ENCODE measurements around the gene VCL. TPM values are rescaled to one million over a fixed set of nuclear protein-coding genes. Genes with fewer than 3 reads are reported as not detected.

The VCL gene
- total RNA-seq, 2 experiments from 2014 or later: 18.5 to 19.7 TPM

DNA sequence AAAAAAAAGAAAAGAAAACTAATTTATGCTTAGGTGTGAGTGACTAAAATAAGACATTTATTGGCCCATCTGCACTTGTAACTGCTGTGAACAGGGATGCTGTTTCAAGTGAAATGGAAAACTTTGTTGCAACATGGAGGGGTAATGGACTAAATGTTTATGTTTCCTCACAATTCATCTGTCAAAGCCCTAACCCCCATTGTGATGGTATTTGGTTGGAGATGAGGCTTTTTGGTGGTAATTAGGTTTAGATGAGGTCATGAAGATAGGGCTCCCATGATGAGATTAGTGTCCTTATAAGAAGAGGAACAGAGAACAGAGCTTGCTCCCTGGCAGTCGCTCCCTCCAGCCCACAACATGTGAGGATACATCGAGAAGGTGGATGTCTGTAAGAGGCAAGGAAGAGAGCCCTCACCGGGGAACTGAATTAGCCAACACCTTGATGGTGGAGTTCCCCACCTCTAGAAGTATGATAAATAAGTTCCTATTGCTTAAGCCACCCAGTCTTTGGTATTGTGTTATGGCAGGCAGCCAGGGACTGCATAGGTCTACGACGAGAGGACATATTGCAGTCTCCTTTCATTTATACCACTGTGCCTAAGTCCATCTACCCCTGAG, 28.6 kb upstream of the VCL start:
- peaks cover 14% of the 10 kb centered on the region for H3K4me1 Mint-ChIP-seq (ENCODE audit: low read depth)
- no peak overlapping the region for H3K4me3 Mint-ChIP-seq
- no peak overlapping the region for H3K27ac Mint-ChIP-seq
- peaks cover 10% of the 10 kb centered on the region for H3K4me1 ChIP-seq (ENCODE audit: insufficient read depth, low read length)
- H3K27me3 ChIP-seq (ENCODE audit: control insufficient read depth in 1 of 2, insufficient read depth in 2 of 2, low read length in 2 of 2): no peaks in the 10 kb centered on the region
- CTCF ChIA-PET: interaction anchor here (0.7 kb wide), 1 partner anchor 136 kb away, joined by 3 read pairs; no protein-coding TSS in a partner anchor
- no peaks in the 10 kb centered on the region for H3K36me3 Mint-ChIP-seq (ENCODE audit: low read depth)
- no peak overlapping the region for H3K4me3 ChIP-seq (ENCODE audit: low read length)
- peak in 2 of 14 experiments; percentile 20 to 28 for DNase-seq
- no peaks in the 10 kb centered on the region for H3K9me3 ChIP-seq (ENCODE audit: control insufficient read depth in 1 of 2, insufficient read depth in 1 of 2, low read length in 2 of 2)
- H3K36me3 ChIP-seq (ENCODE audit: insufficient read depth, low read length): no peaks in the 10 kb centered on the region
- TF ChIP-seq, protein P1, sequence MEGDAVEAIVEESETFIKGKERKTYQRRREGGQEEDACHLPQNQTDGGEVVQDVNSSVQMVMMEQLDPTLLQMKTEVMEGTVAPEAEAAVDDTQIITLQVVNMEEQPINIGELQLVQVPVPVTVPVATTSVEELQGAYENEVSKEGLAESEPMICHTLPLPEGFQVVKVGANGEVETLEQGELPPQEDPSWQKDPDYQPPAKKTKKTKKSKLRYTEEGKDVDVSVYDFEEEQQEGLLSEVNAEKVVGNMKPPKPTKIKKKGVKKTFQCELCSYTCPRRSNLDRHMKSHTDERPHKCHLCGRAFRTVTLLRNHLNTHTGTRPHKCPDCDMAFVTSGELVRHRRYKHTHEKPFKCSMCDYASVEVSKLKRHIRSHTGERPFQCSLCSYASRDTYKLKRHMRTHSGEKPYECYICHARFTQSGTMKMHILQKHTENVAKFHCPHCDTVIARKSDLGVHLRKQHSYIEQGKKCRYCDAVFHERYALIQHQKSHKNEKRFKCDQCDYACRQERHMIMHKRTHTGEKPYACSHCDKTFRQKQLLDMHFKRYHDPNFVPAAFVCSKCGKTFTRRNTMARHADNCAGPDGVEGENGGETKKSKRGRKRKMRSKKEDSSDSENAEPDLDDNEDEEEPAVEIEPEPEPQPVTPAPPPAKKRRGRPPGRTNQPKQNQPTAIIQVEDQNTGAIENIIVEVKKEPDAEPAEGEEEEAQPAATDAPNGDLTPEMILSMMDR (IDR thresholded peaks at IDR 0.05): no peak
- H3K9me3 Mint-ChIP-seq: no peaks in the 10 kb centered on the region
- no peak for ATAC-seq (ENCODE audit: poor library complexity)
- intact Hi-C loops (cut with DNase I, micrococcal nuclease): loop anchor here in 1 of 2 experiments (1.0 kb wide), 1 partner anchor 15 kb away; no protein-coding TSS in a partner anchor
- POLR2A ChIA-PET: no interaction called here
- no peaks in the 10 kb centered on the region for H3K27me3 Mint-ChIP-seq
- no peak overlapping the region for H3K27ac ChIP-seq (ENCODE audit: low read depth in 1 of 2, low read length in 2 of 2)

DNA sequence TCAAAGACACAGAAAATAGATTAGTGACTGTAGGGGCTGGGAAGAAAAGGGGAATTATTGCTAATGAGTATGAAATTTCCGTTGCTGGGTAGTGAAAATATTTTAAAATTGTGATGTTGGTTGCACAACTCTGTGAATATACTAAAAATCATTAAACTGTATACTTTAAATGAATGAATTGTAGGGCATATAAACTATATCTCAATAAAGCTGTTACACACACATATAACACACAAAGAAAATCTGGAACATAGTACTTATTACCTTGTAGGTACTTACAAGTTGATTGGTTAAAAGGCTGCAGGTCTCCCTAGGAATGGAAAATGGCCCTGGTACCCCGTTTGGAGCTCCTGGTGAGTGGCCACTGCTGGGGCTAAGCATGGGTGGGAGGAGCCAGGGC, 27.1 kb upstream of the VCL start:
- CTCF ChIA-PET: interaction anchor here (1.4 kb wide), 1 partner anchor 30 kb away, joined by 4 read pairs; no protein-coding TSS in a partner anchor
- POLR2A ChIA-PET: interaction anchor here (1.5 kb wide), 1 partner anchor 21 kb away, joined by 3 read pairs; no protein-coding TSS in a partner anchor
- Mint-ChIP-seq H3K36me3 (ENCODE audit: low read depth) (no peaks in the 10 kb centered on the region), H3K9me3 (no peaks in the 10 kb centered on the region), H3K4me3 (no peak overlapping the region), H3K27ac (no peak overlapping the region), H3K4me1 (ENCODE audit: low read depth) (peaks cover 19% of the 10 kb centered on the region), H3K27me3 (no peaks in the 10 kb centered on the region)
- intact Hi-C loops (cut with DNase I, micrococcal nuclease): no loop called here
- ATAC-seq (ENCODE audit: poor library complexity) (no peak), DNase-seq (no peak)
- Histone ChIP-seq H3K9me3 (ENCODE audit: control insufficient read depth in 1 of 2, insufficient read depth in 1 of 2, low read length in 2 of 2) (peaks cover 0 to 4% of the 10 kb centered on the region in 2 experiments), H3K36me3 (ENCODE audit: insufficient read depth, low read length) (no peaks in the 10 kb centered on the region), H3K4me3 (ENCODE audit: low read length) (no peak overlapping the region), H3K4me1 (ENCODE audit: insufficient read depth, low read length) (peaks cover 16% of the 10 kb centered on the region), H3K27ac (ENCODE audit: low read depth in 1 of 2, low read length in 2 of 2) (no peak overlapping the region), H3K27me3 (ENCODE audit: control insufficient read depth in 1 of 2, insufficient read depth in 2 of 2, low read length in 2 of 2) (no peaks in the 10 kb centered on the region)
- TF ChIP-seq, protein P1 (IDR thresholded peaks at IDR 0.05): no peak

DNA sequence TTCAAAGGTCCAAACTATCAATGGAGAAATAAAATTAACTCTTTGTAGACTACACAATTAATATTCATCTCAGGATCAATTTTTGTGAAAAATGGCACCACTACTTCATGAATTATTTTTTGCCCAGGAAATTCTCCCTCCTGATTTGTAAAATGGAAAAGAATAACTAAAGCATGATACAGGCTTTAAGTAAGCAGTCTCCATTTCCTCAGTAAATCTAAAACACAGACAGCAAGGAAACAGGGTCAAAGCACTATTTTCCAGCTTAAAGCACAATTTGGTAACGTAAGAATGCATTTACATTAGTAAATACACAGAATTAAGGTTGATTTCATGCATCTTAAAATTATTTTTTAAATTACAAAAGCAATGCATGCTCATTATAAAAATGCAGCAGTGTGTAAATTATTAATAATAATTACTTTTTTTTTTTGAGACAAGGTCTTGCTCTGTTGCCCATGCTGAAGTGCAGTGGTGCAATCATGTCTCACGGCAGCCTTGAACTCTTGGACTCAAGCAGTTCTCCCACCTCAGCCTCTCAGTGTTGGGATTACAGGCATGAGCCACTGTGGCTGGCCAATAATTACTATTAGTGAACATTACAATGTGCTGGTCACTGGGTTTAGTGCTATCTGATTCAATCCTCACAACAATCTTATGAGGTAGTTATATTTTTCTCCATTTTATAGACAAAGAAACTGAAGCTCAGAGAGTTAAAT, 26.1 kb upstream of the VCL start:
- TF ChIP-seq, protein P1 (IDR thresholded peaks at IDR 0.05): no peak
- H3K27me3 ChIP-seq (ENCODE audit: control insufficient read depth in 1 of 2, insufficient read depth in 2 of 2, low read length in 2 of 2): no peaks in the 10 kb centered on the region
- ChIA-PET CTCF (interaction anchor here (1.4 kb wide), 1 partner anchor 31 kb away, joined by 4 read pairs; no protein-coding TSS in a partner anchor), POLR2A (interaction anchor here (0.6 to 1.5 kb wide), 3 partner anchors 13 to 24 kb away, joined by 3 to 4 read pairs (median 3); no protein-coding TSS in a partner anchor)
- H3K9me3 ChIP-seq (ENCODE audit: control insufficient read depth in 1 of 2, insufficient read depth in 1 of 2, low read length in 2 of 2): peaks cover 0 to 4% of the 10 kb centered on the region in 2 experiments
- H3K4me1 ChIP-seq (ENCODE audit: insufficient read depth, low read length): peaks cover 16% of the 10 kb centered on the region
- H3K27ac ChIP-seq (ENCODE audit: low read depth in 1 of 2, low read length in 2 of 2): no peak overlapping the region
- no peak for ATAC-seq (ENCODE audit: poor library complexity)
- no peaks in the 10 kb centered on the region for H3K36me3 ChIP-seq (ENCODE audit: insufficient read depth, low read length)
- no peak overlapping the region for H3K4me3 Mint-ChIP-seq
- no peak for DNase-seq
- H3K36me3 Mint-ChIP-seq (ENCODE audit: low read depth): no peaks in the 10 kb centered on the region
- H3K27me3 Mint-ChIP-seq: no peaks in the 10 kb centered on the region
- peaks cover 19% of the 10 kb centered on the region for H3K4me1 Mint-ChIP-seq (ENCODE audit: low read depth)
- no peaks in the 10 kb centered on the region for H3K9me3 Mint-ChIP-seq
- intact Hi-C loops (cut with DNase I, micrococcal nuclease): no loop called here
- H3K4me3 ChIP-seq (ENCODE audit: low read length): no peak overlapping the region
- no peak overlapping the region for H3K27ac Mint-ChIP-seq

Measured in CD4-positive, alpha-beta T cell (primary cell).